Progenitor cell of endocrine pancreas (in vitro differentiated cells): Measurements from ENCODE around the gene SLC52A1. TPM values are rescaled to one million over a fixed set of nuclear protein-coding genes. Genes with fewer than 3 reads are reported as not detected.
"Not testable (repeated sequence)": the region's sequence is repeated elsewhere in the genome, so short reads cannot be mapped to it uniquely, and the experiment has no call there.

ENCODE experiments used
- DNase-seq: peaks from one replicate; pipeline ENCODE4 v3.0.0; 2021; ENCODE audit warnings: low spot score; ENCODE audit not compliant: unreplicated experiment
- H3K27ac Mint-ChIP-seq: 2 replicates; pipeline ENCODE4 v1.8.0; 2021; ENCODE audit warnings: mild to moderate bottlenecking, moderate library complexity, mixed read lengths
- H3K27me3 Mint-ChIP-seq: 2 replicates; pipeline ENCODE4 v1.8.0; 2021; ENCODE audit warnings: mixed read lengths
- H3K36me3 Mint-ChIP-seq: 2 replicates; pipeline ENCODE4 v1.8.0; 2022; ENCODE audit warnings: mixed read lengths; ENCODE audit not compliant: insufficient read depth
- H3K4me1 Mint-ChIP-seq: 2 replicates; pipeline ENCODE4 v1.8.0; 2021; ENCODE audit warnings: low read depth, mixed read lengths
- H3K4me3 Mint-ChIP-seq: 2 replicates; pipeline ENCODE4 v1.8.0; 2021; ENCODE audit warnings: low read depth, mild to moderate bottlenecking, moderate library complexity, mixed read lengths
- H3K9me3 Mint-ChIP-seq: 2 replicates; pipeline ENCODE4 v1.8.0; 2021; ENCODE audit warnings: low read depth, mixed read lengths
- long read RNA-seq: library from polyadenylated mRNA; unstranded; transcript quantifications from one replicate; pipeline ENCODE4 v2.0.0, GENCODE V29; 2020
- total RNA-seq: library from RNA; stranded (reverse); gene quantifications from 2 replicates; pipeline ENCODE4 v1.2.1, GENCODE V29; 2021
- TF ChIP-seq, protein P1 (sequence below): fragments of 200-600 bp; sonication (generic); IDR thresholded peaks from one replicate; pipeline ENCODE4 v1.5.0; 2021; ENCODE audit warnings: antibody characterized with exemption, mild to moderate bottlenecking; ENCODE audit not compliant: unreplicated experiment

Gene SLC52A1
- not detected in 2 replicates for total RNA-seq
- long read RNA-seq, result 0 reads

DNA sequence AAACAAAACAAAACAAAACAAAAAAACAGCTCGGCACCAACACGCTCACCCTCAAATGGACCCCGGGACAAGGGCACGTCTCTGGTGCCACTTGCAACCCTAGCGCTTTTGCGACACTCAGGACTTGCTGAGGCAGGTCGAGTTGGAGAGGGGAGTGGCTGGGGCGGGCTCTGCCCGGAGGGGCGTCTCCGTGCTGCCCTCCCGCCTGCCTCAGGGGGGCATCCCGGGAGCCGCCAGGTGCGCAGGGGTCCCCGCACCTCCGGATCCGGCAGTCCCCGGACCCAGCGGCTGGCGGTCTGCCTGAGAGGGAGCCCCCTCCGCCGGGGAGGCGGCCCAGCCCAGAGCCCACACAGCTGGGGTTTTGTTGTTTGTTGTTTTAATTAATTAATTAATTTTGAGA is at the start of gene SLC52A1:
Gene SLC52A1, minus strand, starts transcription at position 112 of the 400 bp plus-strand sequence. CDS start 820 bp downstream, outside the sequence.
- Mint-ChIP-seq H3K27me3 (peaks cover 26% of the 10 kb centered on the region), H3K4me1 (peaks cover 2% of the 10 kb centered on the region)

DNA sequence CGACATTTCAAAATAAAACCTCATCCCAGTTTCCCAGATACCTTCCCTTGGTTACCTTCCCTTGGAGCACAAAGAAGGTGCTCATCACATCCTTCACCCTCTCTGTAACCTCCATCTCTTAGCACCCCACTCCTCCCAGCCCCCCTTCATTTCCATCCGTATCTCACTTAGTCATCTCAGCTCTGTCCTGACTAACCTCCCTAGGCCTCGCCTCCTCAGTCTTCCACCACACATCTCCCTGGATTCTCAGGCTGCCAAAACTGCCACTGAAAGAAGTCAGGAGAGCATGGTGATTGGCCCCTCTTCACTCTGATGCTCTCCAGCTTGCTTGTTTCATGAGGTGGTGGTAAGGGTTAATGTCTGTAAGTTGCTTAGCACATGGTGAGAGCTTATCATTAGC is 45.4 kb upstream of the SLC52A1 start:
- Mint-ChIP-seq H3K4me3 (no peak overlapping the region), H3K36me3 (peaks cover 6% of the 10 kb centered on the region), H3K4me1 (peaks cover 2% of the 10 kb centered on the region), H3K9me3 (peaks cover 12% of the 10 kb centered on the region), H3K27ac (no peak overlapping the region), H3K27me3 (no peaks in the 10 kb centered on the region)
- TF ChIP-seq, protein P1, sequence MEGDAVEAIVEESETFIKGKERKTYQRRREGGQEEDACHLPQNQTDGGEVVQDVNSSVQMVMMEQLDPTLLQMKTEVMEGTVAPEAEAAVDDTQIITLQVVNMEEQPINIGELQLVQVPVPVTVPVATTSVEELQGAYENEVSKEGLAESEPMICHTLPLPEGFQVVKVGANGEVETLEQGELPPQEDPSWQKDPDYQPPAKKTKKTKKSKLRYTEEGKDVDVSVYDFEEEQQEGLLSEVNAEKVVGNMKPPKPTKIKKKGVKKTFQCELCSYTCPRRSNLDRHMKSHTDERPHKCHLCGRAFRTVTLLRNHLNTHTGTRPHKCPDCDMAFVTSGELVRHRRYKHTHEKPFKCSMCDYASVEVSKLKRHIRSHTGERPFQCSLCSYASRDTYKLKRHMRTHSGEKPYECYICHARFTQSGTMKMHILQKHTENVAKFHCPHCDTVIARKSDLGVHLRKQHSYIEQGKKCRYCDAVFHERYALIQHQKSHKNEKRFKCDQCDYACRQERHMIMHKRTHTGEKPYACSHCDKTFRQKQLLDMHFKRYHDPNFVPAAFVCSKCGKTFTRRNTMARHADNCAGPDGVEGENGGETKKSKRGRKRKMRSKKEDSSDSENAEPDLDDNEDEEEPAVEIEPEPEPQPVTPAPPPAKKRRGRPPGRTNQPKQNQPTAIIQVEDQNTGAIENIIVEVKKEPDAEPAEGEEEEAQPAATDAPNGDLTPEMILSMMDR, result no peak
- no peak for DNase-seq

More for the DNA sequence above, at the start of gene SLC52A1:
- no peak within 1 kb of the TSS for H3K27ac Mint-ChIP-seq
- peaks cover 3% of the 10 kb centered on the region for H3K9me3 Mint-ChIP-seq
- no peak within 1 kb of the TSS for H3K4me3 Mint-ChIP-seq
- no peak for DNase-seq
- TF ChIP-seq, protein P1, result peak; percentile 7
- H3K36me3 Mint-ChIP-seq, result no peaks in the 10 kb centered on the region

DNA sequence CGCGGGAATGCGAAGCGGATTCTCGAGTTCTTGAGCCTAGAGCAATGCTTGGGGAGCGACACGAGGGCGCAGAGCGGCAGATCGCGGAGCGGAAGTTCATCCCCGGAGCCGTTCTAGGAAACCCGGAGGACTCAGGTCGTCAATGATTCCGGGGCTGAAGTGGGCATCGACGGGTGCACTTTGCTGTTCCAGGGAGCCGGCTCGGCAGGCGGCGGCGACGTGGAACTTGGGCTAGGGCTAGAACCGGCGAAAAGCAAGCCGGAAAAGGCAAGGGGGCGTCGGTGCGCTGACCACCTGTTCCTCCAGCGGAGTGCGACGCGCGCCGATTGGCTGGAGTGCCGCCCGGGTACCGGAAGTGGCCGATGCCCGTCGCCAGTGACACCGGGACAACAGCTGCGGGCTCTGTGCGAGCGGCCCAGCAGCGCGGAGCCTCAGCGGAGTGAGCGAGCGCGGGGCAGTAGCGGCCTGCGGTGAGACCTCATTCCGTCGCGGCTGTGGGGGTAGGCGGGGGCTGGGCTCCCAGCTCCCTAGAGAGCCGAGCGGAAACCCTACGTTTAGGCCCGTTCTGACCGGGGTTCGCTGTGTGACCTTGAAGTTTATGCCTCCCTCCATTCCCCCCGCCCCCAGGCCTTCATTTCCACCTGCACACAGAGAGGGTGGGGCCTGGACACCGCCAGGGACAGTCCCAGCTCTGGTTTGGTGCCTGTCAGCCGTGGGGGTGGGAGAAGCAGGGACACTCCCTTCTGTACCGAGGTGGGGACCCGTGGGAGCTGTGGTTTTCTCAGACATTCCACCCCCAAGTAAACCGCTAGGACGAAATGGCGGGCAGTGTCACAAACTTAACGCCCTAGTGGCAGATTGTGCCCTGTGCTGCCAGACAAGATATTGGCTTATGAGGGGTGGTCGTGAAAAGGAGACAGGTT is 43.1 kb upstream of the SLC52A1 start, which contains the start of gene ZFP3:
Gene ZFP3, plus strand, starts transcription at position 362 of the 923 bp plus-strand sequence. CDS start 13,038 bp downstream, outside the sequence.
- Mint-ChIP-seq H3K4me1 (peaks cover 8% of the 10 kb centered on the region), H3K9me3 (peaks cover 7% of the 10 kb centered on the region), H3K27ac (peak within 1 kb of the TSS; percentile 20), H3K36me3 (peaks cover 6% of the 10 kb centered on the region), H3K27me3 (no peaks in the 10 kb centered on the region), H3K4me3 (peak within 1 kb of the TSS; percentile 65)
- DNase-seq, result no peak
- TF ChIP-seq, protein P1, result no peak

DNA sequence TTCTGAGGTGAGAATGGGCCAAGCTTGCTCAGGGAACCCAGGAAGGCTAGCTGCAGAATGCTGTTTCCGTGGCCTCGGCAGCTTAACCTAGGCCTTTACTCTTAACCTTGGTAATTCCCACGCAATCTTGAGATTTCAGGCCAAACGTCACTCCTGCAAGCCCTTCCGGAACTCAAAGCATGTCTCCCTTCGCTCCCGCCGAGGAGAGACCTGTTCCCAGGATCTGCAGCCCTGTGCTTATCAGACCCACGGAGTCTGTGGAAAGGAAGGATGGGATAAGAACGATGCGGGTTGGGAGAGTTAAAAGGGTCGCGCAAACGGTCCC is 42.5 kb upstream of the SLC52A1 start:
- H3K27ac Mint-ChIP-seq, result peak overlapping the region; percentile 20
- peaks cover 8% of the 10 kb centered on the region for H3K4me1 Mint-ChIP-seq
- no peaks in the 10 kb centered on the region for H3K27me3 Mint-ChIP-seq
- DNase-seq, result no peak
- H3K9me3 Mint-ChIP-seq, result peaks cover 7% of the 10 kb centered on the region
- TF ChIP-seq, protein P1, result no peak
- H3K4me3 Mint-ChIP-seq, result peak overlapping the region; percentile 65
- H3K36me3 Mint-ChIP-seq, result peaks cover 6% of the 10 kb centered on the region

DNA sequence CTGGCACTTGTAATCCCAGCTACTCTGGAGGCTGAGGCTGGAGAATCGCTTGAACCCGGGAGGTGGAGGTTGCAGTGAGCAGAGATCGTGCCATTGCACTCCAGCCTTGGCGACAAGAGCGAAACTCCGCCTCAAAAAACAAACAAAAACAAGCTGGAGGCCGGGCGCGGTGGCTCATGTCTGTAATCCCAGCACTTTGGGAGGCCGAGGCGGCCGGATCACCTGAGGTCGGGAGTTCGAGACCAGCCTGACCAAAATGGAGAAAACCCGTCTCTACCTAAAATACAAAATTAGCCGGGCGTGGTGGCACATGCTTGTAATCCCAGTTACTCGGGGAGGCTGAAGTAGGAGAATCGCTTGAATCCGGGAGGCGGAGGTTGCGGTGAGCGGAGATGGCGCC is 42.0 kb upstream of the SLC52A1 start:
- H3K27me3 Mint-ChIP-seq, H3K9me3 Mint-ChIP-seq, H3K27ac Mint-ChIP-seq, H3K36me3 Mint-ChIP-seq, H3K4me3 Mint-ChIP-seq, H3K4me1 Mint-ChIP-seq, DNase-seq: not testable (repeated sequence)

DNA sequence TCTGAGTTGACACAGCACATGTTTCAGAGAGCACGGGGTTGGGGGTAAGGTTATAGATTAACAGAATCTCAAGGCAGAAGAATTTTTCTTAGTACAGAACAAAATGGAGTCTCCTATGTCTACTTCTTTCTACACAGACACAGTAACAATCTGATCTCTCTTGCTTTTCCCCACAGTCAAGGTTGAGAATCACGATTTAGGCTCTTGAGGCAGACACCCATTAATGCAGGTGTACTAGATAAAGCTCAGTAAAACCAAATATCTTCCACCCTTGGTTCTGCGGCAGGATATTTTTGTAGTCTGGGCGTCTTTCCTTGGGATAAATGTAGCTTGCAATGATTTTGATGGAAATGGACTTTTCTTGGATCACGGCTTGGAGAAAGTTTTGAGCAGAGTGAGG is 40.2 kb upstream of the SLC52A1 start:
- DNase-seq, H3K36me3 Mint-ChIP-seq, H3K9me3 Mint-ChIP-seq, H3K4me3 Mint-ChIP-seq, H3K4me1 Mint-ChIP-seq, H3K27me3 Mint-ChIP-seq: not testable (repeated sequence)
- H3K27ac Mint-ChIP-seq, result peak overlapping the region; percentile 97
